Measurements from ENCODE around the gene MIS18A.
"Not testable (repeated sequence)": the region's sequence is repeated elsewhere in the genome, so short reads cannot be mapped to it uniquely, and the experiment has no call there.

MIS18A gene

GRCh38 chr21:32303385-32303784 lies 24.5 kb upstream of the MIS18A start:
- DNase-seq: no peak

- DNase-seq: no peak
Measured at GRCh38 chr21:32302560-32302959, 23.7 kb upstream of the MIS18A start.

GRCh38 chr21:32301596-32301995 lies 22.7 kb upstream of the MIS18A start:
- no peak for DNase-seq

DNA sequence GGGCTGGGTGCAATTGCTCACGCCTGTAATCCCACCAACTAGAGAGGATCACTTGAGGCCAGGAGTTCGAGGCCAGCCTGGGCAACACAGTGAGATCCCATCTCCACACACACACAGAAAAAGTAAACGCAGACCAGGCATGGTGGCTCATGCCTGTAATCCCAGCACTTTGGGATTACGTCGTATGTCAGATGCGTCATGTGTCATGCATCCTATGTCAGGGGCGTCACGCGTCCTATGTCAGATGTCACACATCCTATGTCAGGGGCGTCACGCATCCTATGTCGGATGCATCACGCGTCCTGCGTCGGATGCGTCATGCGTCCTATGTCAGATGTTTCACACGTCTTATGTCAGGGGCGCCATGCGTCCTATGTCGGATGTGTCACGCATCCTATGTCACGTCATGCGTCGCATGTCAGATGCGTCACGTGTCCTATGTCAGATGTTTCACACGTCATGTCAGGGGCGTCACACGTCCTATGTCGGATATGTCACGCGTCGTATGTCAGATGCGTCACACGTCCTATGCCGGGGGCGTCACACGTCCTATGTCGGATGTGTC lies 21.4 kb upstream of the MIS18A start:
- no peak for DNase-seq

DNA sequence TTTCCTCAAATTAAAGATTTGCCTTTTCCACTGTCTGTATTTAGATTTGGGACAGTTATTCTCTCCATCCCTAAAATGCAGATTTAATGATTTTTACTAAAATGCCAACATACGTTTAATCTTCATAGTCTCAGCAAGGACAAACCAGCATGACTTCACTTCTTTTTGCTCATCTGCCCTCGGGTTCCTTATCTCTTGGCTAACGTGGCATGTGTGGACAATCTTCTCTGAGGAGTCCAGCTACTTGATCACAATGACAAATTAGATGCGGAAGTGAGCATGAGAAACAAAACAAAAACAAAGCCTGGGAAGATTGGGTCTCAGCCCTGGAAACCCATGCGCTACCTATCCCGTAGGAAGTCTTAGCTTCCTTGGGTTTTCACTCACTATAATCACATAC lies 20.8 kb upstream of the MIS18A start:
- no peak for DNase-seq

GRCh38 chr21:32298658-32299081 lies 19.8 kb upstream of the MIS18A start, which contains the start of gene MRAP:
Gene MRAP, plus strand, starts transcription at chr21:32298855. Its CDS starts 117 bp downstream, at chr21:32298972.
- no peak for DNase-seq

- no peak for DNase-seq
Measured at GRCh38 chr21:32298148-32298559, 19.3 kb upstream of the MIS18A start.

DNA sequence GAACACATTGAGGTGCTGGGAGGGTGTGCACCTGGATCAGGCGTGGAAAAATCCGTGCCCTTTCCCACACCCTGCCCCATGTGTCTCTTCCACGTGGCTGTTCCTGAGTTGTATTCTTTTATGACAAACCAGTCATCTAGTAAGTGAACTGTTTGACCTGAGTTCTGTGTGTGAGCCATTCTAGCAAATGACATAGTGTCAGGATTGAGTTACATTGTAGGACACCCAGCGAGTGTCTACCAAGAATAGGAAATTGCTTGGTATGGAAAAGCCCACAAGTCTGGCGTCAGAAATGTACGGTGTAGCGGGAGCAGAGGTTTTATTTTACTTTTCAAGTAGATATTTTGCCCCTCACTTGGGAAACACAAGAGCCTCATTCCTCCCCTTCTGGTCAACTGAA lies 18.6 kb upstream of the MIS18A start:
- DNase-seq: no peak

DNA sequence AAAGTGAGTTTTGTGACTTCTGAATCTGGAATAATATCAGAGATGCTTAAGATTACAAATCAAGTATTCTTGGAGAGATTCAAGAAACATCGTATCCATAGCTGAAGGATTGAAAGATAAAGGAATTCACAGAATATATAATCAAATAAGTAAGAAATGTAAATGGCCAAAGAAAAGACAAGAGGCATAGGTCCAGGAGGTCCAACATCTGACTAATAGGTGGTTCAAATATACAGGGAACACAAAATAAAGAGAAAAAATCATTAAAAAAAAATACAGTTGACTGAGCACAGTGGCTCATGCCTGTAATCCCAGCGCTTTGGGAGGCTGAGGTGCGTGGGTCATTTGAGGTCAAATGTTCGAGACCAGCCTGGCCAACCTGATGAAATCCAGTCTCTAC lies 6.6 kb upstream of the MIS18A start:
- no peak for DNase-seq

DNA sequence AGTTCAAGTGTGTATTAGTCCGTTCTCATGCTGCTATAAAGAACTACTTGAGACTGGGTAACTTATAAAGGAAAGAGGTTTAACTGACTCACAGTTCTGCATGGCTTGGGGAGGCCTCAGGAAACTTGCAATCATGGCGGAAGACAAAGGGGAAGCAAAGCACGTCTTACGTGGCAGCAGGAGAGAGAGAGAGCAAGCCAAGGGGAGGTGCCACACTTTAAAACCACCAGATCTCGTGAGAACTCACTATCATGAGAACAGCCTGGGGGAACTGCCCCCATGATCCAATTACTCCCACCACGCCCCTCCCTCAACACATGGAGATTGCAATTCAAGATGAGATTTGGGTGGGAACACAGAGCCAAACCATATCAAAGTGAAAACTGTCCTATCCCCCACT lies 4.1 kb upstream of the MIS18A start:
- DNase-seq: no peak

DNA sequence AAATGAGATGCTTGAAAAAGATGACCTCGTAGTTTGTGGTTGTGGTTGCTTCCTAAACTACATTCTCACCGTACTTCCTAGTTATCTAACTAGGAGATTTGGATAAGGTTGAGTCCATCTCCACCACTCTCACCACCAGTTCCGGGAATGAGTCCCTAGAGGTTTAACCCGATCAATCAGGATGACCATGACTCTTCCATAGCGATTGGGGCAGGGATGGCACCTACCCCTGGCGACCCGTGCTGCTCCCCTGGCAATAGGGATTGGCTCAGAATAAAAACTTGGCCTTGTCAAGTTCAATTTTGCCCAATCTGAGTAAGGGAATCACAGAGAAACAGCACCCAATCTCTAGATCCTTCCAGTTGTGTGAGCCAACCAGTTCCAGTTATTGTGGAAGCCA lies 2.7 kb upstream of the MIS18A start:
- DNase-seq: no peak

GRCh38 chr21:32279377-32279680 lies 480 bp upstream of the MIS18A start:
- DNase-seq: no peak

DNA sequence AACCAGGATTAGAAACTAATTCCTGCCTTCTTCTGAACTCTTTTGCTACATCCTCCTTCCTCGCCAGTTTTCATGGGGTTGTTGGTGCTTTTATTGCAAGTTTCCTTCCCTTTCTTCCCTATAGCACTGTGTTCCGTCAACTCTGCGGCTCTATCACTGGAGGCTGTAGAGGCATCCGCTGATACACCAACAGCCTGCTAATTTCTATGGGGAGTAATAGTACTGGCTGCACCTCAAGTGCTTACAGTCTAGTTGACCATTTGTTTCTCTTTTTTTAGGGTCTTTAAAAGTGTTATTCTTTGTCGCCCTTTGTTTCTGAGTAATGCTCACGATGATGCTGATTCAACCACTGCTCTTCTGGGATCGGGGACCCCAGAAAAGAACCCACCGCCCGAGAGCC lies 746 bp downstream of the MIS18A start:
- DNase-seq: no peak

DNA sequence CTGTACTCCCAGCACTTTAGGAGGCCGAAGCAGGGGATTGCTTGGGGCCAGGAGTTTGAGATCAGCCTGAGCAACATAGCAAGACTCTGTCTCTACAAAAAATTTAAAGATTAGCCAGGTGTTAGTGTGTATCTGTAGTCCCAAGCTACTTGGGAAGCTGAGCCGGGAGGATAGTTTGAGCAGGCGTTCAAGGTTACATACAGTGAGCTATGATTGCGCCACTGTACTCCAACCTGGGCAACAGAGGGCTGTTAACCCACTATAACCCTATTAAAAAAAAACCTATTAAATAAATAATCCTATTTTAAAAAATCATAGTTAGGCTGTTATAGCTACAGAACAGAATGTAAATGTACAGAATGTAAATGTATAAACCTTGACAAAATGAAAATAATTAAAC lies 2.2 kb downstream of the MIS18A start:
- no peak for DNase-seq

DNA sequence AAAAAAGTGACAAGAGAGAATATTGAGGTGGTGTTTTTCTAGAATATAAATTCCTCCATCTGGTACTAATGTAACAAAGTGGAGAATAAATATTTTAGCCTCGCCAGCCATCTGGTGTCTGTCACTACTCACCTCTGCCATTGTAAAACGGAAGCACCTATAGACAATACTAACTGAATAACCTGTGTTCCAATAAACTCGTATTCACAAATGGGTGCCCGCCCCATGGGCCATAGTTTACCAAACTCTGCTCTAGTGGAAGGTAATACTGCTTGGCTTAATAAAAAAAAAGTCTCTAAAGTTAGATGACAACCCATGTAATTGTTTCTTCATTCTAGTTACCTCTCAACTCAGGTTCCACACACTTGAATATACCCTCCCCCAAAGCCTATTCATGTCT lies 8.1 kb downstream of the MIS18A start:
- peak; percentile 74 for DNase-seq

DNA sequence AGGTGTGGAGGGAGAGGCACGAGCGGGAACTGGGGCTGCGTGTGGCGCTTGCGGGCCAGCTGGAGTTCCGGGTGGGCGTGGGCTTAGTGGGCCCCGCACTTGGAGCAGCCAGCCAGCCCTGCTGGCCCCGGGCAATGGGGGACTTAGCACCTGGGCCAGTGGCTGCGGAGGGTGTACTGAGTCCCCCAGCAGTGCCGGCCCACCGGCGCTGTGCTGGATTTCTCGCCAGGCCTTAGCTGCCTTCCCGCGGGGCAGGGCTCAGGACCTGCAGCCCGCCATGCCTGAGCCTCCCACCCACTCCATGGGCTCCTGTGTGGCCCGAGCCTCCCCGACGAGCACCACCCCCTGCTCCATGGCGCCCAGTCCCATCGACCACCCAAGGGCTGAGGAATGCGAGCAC lies 13.5 kb downstream of the MIS18A start:
- DNase-seq: not testable (repeated sequence)

- DNase-seq: no peak
Measured at GRCh38 chr21:32261929-32262328, 16.9 kb downstream of the MIS18A start.

- DNase-seq: no peak
Measured at GRCh38 chr21:32260130-32260529, 18.7 kb downstream of the MIS18A start.

DNA sequence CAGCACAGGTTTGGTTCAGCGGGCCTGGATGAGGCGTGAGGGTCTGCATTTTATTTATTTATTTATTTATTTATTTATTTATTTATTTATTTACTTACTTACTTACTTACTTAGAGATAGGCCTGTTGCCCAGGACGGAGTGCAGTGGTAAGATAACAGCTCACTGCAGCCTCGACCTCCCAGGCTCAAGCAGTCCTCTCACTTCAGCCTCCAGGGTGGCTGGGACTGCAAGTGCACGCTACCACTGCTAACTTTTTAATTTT lies 20.1 kb downstream of the MIS18A start:
- not testable (repeated sequence) for DNase-seq

GRCh38 chr21:32257962-32258785 lies 20.7 kb downstream of the MIS18A start:
- DNase-seq: peak; percentile 66

DNA sequence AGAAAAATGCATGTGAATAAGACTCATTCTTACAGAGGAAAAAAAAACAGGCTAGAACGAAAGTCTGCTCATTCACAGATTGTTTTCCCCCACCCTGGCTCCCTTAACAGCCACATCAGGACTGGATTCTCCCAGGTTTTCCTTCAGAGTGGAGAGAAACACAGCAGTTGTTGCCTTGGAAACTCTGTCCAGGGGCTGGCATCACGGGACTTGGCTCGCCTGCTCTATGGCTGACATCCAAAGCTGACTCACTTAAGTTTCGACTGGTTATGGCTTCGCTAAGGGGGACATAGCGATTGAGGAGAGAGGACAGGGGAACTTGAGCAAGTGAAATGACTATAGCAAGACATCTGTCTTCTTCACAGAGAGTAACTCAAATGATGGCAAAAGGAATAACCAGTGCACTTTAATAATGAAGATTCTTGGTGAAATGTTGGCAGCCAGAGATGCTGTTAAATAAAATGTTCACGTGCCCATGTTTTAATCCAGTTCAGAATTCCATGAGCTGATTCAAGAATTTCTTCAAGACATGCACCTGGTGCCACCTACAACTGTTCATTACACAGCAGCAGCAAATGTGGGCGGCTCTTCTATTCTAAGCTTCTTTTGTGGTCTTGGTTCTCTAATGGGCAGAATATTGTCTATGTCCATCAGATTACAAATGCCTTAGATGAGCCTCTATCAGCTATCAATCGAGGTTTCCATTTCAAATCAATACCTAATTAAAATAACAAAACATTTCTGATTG lies 21.8 kb downstream of the MIS18A start:
- peak; percentile 88 for DNase-seq

GRCh38 chr21:32256251-32256650 lies 22.6 kb downstream of the MIS18A start:
- DNase-seq: peak; percentile 39

DNA sequence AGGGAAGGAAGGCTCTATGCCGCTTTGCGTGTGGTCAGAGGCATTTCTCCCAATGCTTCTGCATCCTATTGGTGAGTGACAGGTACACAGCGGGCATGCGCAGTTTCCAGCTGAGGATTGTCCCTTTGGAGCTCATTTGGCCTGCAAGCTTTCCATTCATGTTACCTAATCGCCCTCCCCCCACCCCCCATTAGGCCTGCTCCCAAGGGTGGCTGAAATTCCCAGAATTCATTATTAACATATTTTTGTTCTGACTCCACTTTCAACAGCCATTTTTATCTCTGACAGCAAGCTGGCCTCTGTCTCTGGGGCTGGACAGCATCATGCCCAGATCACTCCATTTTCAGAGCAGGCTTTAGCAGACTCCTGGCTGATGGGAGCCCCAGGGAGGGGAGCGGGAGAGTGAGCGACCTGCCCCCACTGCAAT lies 25.6 kb downstream of the MIS18A start:
- no peak for DNase-seq

DNA sequence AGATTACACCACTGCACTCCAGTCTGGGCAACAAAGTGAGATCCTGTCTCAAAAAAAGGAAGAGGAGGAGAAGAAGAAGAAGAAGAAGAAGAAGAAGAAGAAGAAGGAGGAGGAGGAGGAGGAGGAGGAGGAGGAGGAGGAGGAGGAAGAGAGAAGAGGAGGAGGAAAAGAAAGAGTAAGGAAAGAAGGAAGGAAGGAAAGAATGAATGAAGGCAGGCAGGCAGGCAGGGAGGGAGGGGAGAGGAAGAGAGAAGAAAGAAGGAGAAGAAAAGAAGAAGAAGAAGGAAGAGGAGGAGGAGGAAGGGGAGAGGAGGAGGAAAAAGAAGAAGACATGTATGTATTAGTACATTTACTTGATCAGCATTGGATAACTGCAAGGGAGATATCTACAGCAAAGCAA lies 26.7 kb downstream of the MIS18A start:
- DNase-seq: no peak

All from NCI-H2171 treated with DMSO at 0.1 percent for 48 hours (cell line).